Stomach (tissue), 4 donors: Measurements from ENCODE around the gene TRIO.

Source experiments
- EP300 ChIP-seq: sonication (generic); formaldehyde crosslinking; IDR thresholded peaks from one replicate; pipeline ENCODE4 v1.6.1; 2017; ENCODE audit warnings: antibody characterized with exemption
- POLR2A ChIP-seq, 4 donors: fragments of 450-650 bp; IDR thresholded peaks; one replicate each; pipeline ENCODE4 v1.6.1; 2016; ENCODE audit warnings: antibody characterized with exemption in 4 of 4, control low read depth in 2 of 4, mild to moderate bottlenecking in 1 of 4, moderate library complexity in 1 of 4
- POLR2AphosphoS5 ChIP-seq, 3 donors: sonication (generic); formaldehyde crosslinking; IDR thresholded peaks; one replicate each; pipeline ENCODE4 v1.6.1; 2016; ENCODE audit warnings: antibody characterized with exemption in 3 of 3
- TF ChIP-seq, protein P1 (sequence below), 7 experiments: fragments of 450-650 bp in 4 of 7; fragments of 200-600 bp in 3 of 7; sonication (generic) in 3 of 7; IDR thresholded peaks; one replicate each; pipeline ENCODE4 v1.5.1; 2016 to 2019; ENCODE audit warnings: antibody characterized with exemption in 7 of 7, control low read depth in 2 of 7, mild to moderate bottlenecking in 1 of 7

- TF ChIP-seq, protein P1, sequence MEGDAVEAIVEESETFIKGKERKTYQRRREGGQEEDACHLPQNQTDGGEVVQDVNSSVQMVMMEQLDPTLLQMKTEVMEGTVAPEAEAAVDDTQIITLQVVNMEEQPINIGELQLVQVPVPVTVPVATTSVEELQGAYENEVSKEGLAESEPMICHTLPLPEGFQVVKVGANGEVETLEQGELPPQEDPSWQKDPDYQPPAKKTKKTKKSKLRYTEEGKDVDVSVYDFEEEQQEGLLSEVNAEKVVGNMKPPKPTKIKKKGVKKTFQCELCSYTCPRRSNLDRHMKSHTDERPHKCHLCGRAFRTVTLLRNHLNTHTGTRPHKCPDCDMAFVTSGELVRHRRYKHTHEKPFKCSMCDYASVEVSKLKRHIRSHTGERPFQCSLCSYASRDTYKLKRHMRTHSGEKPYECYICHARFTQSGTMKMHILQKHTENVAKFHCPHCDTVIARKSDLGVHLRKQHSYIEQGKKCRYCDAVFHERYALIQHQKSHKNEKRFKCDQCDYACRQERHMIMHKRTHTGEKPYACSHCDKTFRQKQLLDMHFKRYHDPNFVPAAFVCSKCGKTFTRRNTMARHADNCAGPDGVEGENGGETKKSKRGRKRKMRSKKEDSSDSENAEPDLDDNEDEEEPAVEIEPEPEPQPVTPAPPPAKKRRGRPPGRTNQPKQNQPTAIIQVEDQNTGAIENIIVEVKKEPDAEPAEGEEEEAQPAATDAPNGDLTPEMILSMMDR (IDR thresholded peaks at IDR 0.05): no peak
- TF ChIP-seq POLR2AphosphoS5 (IDR thresholded peaks at IDR 0.05): no peak
- TF ChIP-seq POLR2A (IDR thresholded peaks at IDR 0.05): no peak
- TF ChIP-seq EP300: no peak
These were observed 167.8 kb downstream of the TRIO start for GRCh38 chr5:14310901-14311300.
